GM23338 (cell line): ENCODE data around the gene ATG7. TPM values are rescaled to one million over a fixed set of nuclear protein-coding genes. Genes with fewer than 3 reads are reported as not detected.

Experiments
- ATAC-seq: fragments of 200-7000 bp; cut with Tn5 transposase; 3 replicates; pipeline ENCODE4 v1.9.1; 2020
- DNase-seq: peaks from one replicate; pipeline ENCODE4 v3.0.0-alpha.2; 2015; ENCODE audit warnings: low spot score
- H2AFZ ChIP-seq: fragments of 200-600 bp; sonication (generic); 2 replicates; pipeline ENCODE4 v1.8.0; 2016; ENCODE audit warnings: antibody characterized with exemption, mild to moderate bottlenecking, moderate library complexity
- H3F3A ChIP-seq: fragments of 200-600 bp; sonication (generic); replicated peaks from 2 replicates; pipeline ENCODE4 v1.8.0; 2017; ENCODE audit warnings: antibody characterized with exemption, mixed run types, low read depth
- H3K27ac ChIP-seq: fragments of 200-600 bp; sonication (generic); 2 replicates; pipeline ENCODE4 v1.6.1; 2016; ENCODE audit warnings: low read depth
- H3K27me3 ChIP-seq: fragments of 200-600 bp; sonication (generic); 2 replicates; pipeline ENCODE4 v1.8.0; 2016; ENCODE audit warnings: mild to moderate bottlenecking, mixed run types, moderate library complexity; ENCODE audit not compliant: insufficient read depth
- H3K36me3 ChIP-seq: fragments of 200-600 bp; sonication (generic); 2 replicates; pipeline ENCODE4 v1.8.0; 2016; ENCODE audit warnings: mild to moderate bottlenecking; ENCODE audit not compliant: insufficient read depth
- H3K4me1 ChIP-seq: fragments of 200-600 bp; sonication (generic); 2 replicates; pipeline ENCODE4 v1.8.0; 2016; ENCODE audit warnings: mild to moderate bottlenecking, moderate library complexity; ENCODE audit not compliant: insufficient read depth
- H3K4me2 ChIP-seq: fragments of 200-600 bp; sonication (generic); 2 replicates; pipeline ENCODE4 v1.7.1; 2017; ENCODE audit warnings: mixed run types
- H3K4me3 ChIP-seq: fragments of 200-600 bp; sonication (generic); 2 replicates; pipeline ENCODE4 v1.6.1; 2016; ENCODE audit warnings: mixed run types
- H3K79me2 ChIP-seq: fragments of 200-600 bp; sonication (generic); replicated peaks from 2 replicates; pipeline ENCODE4 v1.8.0; 2017; ENCODE audit warnings: mild to moderate bottlenecking; ENCODE audit not compliant: insufficient read depth
- H3K9me2 ChIP-seq: fragments of 200-600 bp; sonication (generic); 2 replicates; pipeline ENCODE4 v1.8.0; 2017; ENCODE audit not compliant: insufficient read depth
- H4K20me1 ChIP-seq: fragments of 200-600 bp; sonication (generic); replicated peaks from 2 replicates; pipeline ENCODE4 v1.8.0; 2017; ENCODE audit warnings: mild to moderate bottlenecking; ENCODE audit not compliant: insufficient read depth
- H3K27ac Mint-ChIP-seq: 2 replicates; pipeline ENCODE4 v1.8.0; 2020; ENCODE audit warnings: inconsistent platforms, mild to moderate bottlenecking, moderate library complexity, mixed read lengths
- H3K27me3 Mint-ChIP-seq: 3 replicates; pipeline ENCODE4 v1.8.0; 2022; ENCODE audit warnings: low read depth, mild to moderate bottlenecking, moderate library complexity, mixed read lengths, inconsistent platforms; ENCODE audit not compliant: insufficient read depth, poor library complexity
- H3K36me3 Mint-ChIP-seq: 3 replicates; pipeline ENCODE4 v1.8.0; 2021; ENCODE audit warnings: low read depth, mild to moderate bottlenecking, inconsistent platforms, moderate library complexity, mixed read lengths
- H3K4me1 Mint-ChIP-seq: 3 replicates; pipeline ENCODE4 v1.8.0; 2020; ENCODE audit warnings: mild to moderate bottlenecking, inconsistent platforms, mixed read lengths
- H3K4me3 Mint-ChIP-seq: 3 replicates; pipeline ENCODE4 v1.8.0; 2021; ENCODE audit warnings: moderate library complexity, mild to moderate bottlenecking, inconsistent platforms, mixed read lengths
- H3K9me3 Mint-ChIP-seq: 3 replicates; pipeline ENCODE4 v1.8.0; 2020; ENCODE audit warnings: moderate library complexity, mild to moderate bottlenecking, inconsistent platforms, mixed read lengths
- CREB1 ChIP-seq: fragments of 250-450 bp; sonication (Bioruptor Pico); IDR thresholded peaks from 2 replicates; pipeline ENCODE4 v1.5.0; 2020; ENCODE audit warnings: low read depth, mild to moderate bottlenecking, moderate library complexity
- CTCF ChIP-seq, 2 experiments: fragments of 200-600 bp in 1 of 2; sonication (generic) in 1 of 2; conservative IDR thresholded peaks; 2 replicates each; pipeline versions ENCODE4 v1.5.1 to v1.6.1; 2016 to 2017; ENCODE audit warnings: antibody characterized with exemption in 2 of 2, low read depth in 2 of 2, mild to moderate bottlenecking in 2 of 2, moderate library complexity in 1 of 2
- EZH2 ChIP-seq: fragments of 200-600 bp; sonication (generic); IDR thresholded peaks from one replicate; pipeline ENCODE4 v1.8.0; 2017; ENCODE audit warnings: antibody characterized with exemption, mild to moderate bottlenecking, low read depth; ENCODE audit not compliant: unreplicated experiment
- EZH2phosphoT487 ChIP-seq: fragments of 200-600 bp; sonication (generic); IDR thresholded peaks from one replicate; pipeline ENCODE4 v1.8.1; 2018; ENCODE audit warnings: antibody characterized with exemption; ENCODE audit not compliant: unreplicated experiment
- JUNB ChIP-seq: IDR thresholded peaks from one replicate; pipeline ENCODE4 v1.6.1; 2016; ENCODE audit warnings: antibody characterized with exemption; ENCODE audit not compliant: unreplicated experiment
- NANOG ChIP-seq: IDR thresholded peaks from 2 replicates; pipeline ENCODE4 v1.6.1; 2016; ENCODE audit warnings: antibody characterized with exemption, borderline replicate concordance
- POLR2AphosphoS5 ChIP-seq: IDR thresholded peaks from 2 replicates; pipeline ENCODE4 v1.6.1; 2016; ENCODE audit warnings: antibody characterized with exemption, low read depth
- STAT1 ChIP-seq: IDR thresholded peaks from one replicate; pipeline ENCODE4 v1.6.1; 2016; ENCODE audit warnings: antibody characterized with exemption; ENCODE audit not compliant: unreplicated experiment
- ZNF114 ChIP-seq: fragments of 250-450 bp; sonication (Bioruptor Pico); IDR thresholded peaks from 2 replicates; pipeline ENCODE4 v1.5.0; 2020; ENCODE audit warnings: mild to moderate bottlenecking, moderate library complexity
- ZNF331 ChIP-seq: fragments of 250-450 bp; sonication (Bioruptor Pico); IDR thresholded peaks from 2 replicates; pipeline ENCODE4 v1.5.0; 2020; ENCODE audit warnings: low read depth, mild to moderate bottlenecking, moderate library complexity
- ZNF462 ChIP-seq: fragments of 250-450 bp; sonication (Bioruptor Pico); IDR thresholded peaks from 2 replicates; pipeline ENCODE4 v1.5.0; 2020; ENCODE audit warnings: mild to moderate bottlenecking, moderate library complexity
- polyA plus RNA-seq: library from polyadenylated mRNA; unstranded; fragments of >200 nt; fragmentation: Nextera tagmentation; extraction: Ambion mirVana; gene quantifications from 2 replicates; pipeline ENCODE4 v1.2.1, GENCODE V29; 2016
- total RNA-seq: library from RNA; depleted of rRNA; stranded (reverse); fragments of >200 nt; shearing (Covaris generic); gene quantifications from 2 replicates; pipeline ENCODE4 v1.2.3, GENCODE V29; 2014
- TF ChIP-seq, protein P1 (sequence below): IDR thresholded peaks from one replicate; pipeline ENCODE4 v1.6.1; 2018; ENCODE audit warnings: antibody characterized with exemption; ENCODE audit not compliant: unreplicated experiment
- TF ChIP-seq, protein P2 (sequence below): IDR thresholded peaks from 2 replicates; pipeline ENCODE4 v1.6.1; 2016; ENCODE audit warnings: antibody characterized with exemption

Gene ATG7
- total and polyA plus RNA-seq, 2 experiments from 2014 or later: 16.2 to 36.7 TPM

DNA sequence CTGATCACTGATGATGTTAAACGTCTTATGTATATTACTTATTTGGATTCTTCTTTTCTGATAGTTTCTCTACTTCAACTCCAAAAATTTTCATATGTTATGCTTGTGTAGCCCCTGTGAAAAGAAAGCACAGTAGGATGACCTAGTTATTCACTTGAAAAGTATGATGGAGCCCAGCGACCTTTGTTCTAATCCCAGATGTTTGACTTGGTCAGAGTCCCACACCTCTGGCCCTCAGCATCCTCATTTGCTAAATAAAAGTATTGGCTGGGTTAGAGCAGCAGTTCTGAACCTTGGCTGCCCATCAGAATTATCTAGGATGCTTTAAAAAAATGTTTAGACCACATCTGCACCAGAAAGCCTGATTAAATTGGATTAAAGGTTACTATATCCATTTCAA is 173.7 kb downstream of the ATG7 start:
- no peak for ATAC-seq
- H3K9me3 Mint-ChIP-seq: no peaks in the 10 kb centered on the region
- H3K36me3 Mint-ChIP-seq: no peaks in the 10 kb centered on the region

More for the DNA sequence above, 173.7 kb downstream of the ATG7 start:
- H3K9me2 ChIP-seq: no peaks in the 10 kb centered on the region
- H2AFZ ChIP-seq: no peak overlapping the region
- H3K4me3 ChIP-seq: no peak overlapping the region
- no peaks in the 10 kb centered on the region for H3K27me3 Mint-ChIP-seq
- TF ChIP-seq, protein P1, sequence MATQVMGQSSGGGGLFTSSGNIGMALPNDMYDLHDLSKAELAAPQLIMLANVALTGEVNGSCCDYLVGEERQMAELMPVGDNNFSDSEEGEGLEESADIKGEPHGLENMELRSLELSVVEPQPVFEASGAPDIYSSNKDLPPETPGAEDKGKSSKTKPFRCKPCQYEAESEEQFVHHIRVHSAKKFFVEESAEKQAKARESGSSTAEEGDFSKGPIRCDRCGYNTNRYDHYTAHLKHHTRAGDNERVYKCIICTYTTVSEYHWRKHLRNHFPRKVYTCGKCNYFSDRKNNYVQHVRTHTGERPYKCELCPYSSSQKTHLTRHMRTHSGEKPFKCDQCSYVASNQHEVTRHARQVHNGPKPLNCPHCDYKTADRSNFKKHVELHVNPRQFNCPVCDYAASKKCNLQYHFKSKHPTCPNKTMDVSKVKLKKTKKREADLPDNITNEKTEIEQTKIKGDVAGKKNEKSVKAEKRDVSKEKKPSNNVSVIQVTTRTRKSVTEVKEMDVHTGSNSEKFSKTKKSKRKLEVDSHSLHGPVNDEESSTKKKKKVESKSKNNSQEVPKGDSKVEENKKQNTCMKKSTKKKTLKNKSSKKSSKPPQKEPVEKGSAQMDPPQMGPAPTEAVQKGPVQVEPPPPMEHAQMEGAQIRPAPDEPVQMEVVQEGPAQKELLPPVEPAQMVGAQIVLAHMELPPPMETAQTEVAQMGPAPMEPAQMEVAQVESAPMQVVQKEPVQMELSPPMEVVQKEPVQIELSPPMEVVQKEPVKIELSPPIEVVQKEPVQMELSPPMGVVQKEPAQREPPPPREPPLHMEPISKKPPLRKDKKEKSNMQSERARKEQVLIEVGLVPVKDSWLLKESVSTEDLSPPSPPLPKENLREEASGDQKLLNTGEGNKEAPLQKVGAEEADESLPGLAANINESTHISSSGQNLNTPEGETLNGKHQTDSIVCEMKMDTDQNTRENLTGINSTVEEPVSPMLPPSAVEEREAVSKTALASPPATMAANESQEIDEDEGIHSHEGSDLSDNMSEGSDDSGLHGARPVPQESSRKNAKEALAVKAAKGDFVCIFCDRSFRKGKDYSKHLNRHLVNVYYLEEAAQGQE: no peak
- TF ChIP-seq ZNF462 (CRISPR knock-in tag): no peak
- TF ChIP-seq, protein P2, sequence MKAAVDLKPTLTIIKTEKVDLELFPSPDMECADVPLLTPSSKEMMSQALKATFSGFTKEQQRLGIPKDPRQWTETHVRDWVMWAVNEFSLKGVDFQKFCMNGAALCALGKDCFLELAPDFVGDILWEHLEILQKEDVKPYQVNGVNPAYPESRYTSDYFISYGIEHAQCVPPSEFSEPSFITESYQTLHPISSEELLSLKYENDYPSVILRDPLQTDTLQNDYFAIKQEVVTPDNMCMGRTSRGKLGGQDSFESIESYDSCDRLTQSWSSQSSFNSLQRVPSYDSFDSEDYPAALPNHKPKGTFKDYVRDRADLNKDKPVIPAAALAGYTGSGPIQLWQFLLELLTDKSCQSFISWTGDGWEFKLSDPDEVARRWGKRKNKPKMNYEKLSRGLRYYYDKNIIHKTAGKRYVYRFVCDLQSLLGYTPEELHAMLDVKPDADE: no peak
- TF ChIP-seq STAT1: no peak
- no peak for TF ChIP-seq CTCF (conservative IDR thresholded peaks at IDR 0.05; ENCODE audit: low read depth in 2 of 2)
- no peak for TF ChIP-seq EZH2phosphoT487
- TF ChIP-seq CREB1 (CRISPR knock-in tag): no peak
- TF ChIP-seq NANOG: no peak
- TF ChIP-seq POLR2AphosphoS5: no peak
- no peak for TF ChIP-seq JUNB
- no peak for TF ChIP-seq ZNF331
- TF ChIP-seq EZH2: no peak
- TF ChIP-seq ZNF114 (CRISPR knock-in tag): no peak
- no peaks in the 10 kb centered on the region for H4K20me1 ChIP-seq
- no peak for DNase-seq
- H3K36me3 ChIP-seq: no peaks in the 10 kb centered on the region
- no peak overlapping the region for H3K4me2 ChIP-seq
- H3F3A ChIP-seq: no peaks in the 10 kb centered on the region
- H3K79me2 ChIP-seq: no peaks in the 10 kb centered on the region
- H3K4me1 Mint-ChIP-seq: no peaks in the 10 kb centered on the region
- H3K27ac ChIP-seq: no peak overlapping the region
- no peak overlapping the region for H3K4me3 Mint-ChIP-seq
- no peak overlapping the region for H3K27ac Mint-ChIP-seq
- H3K4me1 ChIP-seq: no peaks in the 10 kb centered on the region
- no peaks in the 10 kb centered on the region for H3K27me3 ChIP-seq
